ENCODE results near the gene ACHE.

Gene ACHE

GRCh38 chr7:100884736-100885439 lies 10.8 kb downstream of the ACHE start:
- DNase-seq (ENCODE audit: low read depth) = no peak

- no peak for DNase-seq (ENCODE audit: low read depth)
Observed at GRCh38 chr7:100882785-100883526, 12.7 kb downstream of the ACHE start.

GRCh38 chr7:100882201-100882600 lies 13.5 kb downstream of the ACHE start:
- DNase-seq (ENCODE audit: low read depth) = no peak

GRCh38 chr7:100881136-100881535 lies 14.6 kb downstream of the ACHE start:
- DNase-seq (ENCODE audit: low read depth) = no peak

- DNase-seq (ENCODE audit: low read depth) = no peak
Observed at GRCh38 chr7:100880645-100881044, 15.0 kb downstream of the ACHE start.

- no peak for DNase-seq (ENCODE audit: low read depth)
Observed at GRCh38 chr7:100879685-100880261, 15.9 kb downstream of the ACHE start.

- no peak for DNase-seq (ENCODE audit: low read depth)
Observed at GRCh38 chr7:100878685-100879084, 17.0 kb downstream of the ACHE start.

GRCh38 chr7:100878013-100878412 lies 17.7 kb downstream of the ACHE start:
- DNase-seq (ENCODE audit: low read depth) = no peak

- no peak for DNase-seq (ENCODE audit: low read depth)
Observed at GRCh38 chr7:100875356-100875751, 20.3 kb downstream of the ACHE start.

GRCh38 chr7:100874577-100875355 lies 20.9 kb downstream of the ACHE start, which contains the start of gene SRRT:
Gene SRRT, plus strand, starts transcription at chr7:100875103. Its CDS starts 488 bp downstream, at chr7:100875591.
- peak; percentile 97 for DNase-seq (ENCODE audit: low read depth)

- DNase-seq (ENCODE audit: low read depth) = no peak
Observed at GRCh38 chr7:100874300-100874576, 21.4 kb downstream of the ACHE start.

GRCh38 chr7:100873599-100874299 lies 21.9 kb downstream of the ACHE start:
- DNase-seq (ENCODE audit: low read depth) = no peak

GRCh38 chr7:100867776-100868485 lies 27.8 kb downstream of the ACHE start:
- DNase-seq (ENCODE audit: low read depth) = no peak

- no peak for DNase-seq (ENCODE audit: low read depth)
Observed at GRCh38 chr7:100867040-100867775, 28.5 kb downstream of the ACHE start, which contains the start of gene TRIP6. Gene TRIP6, plus strand, starts transcription at chr7:100867387. Its CDS starts 111 bp downstream, at chr7:100867498.

GRCh38 chr7:100866729-100867039 lies 29.0 kb downstream of the ACHE start:
- no peak for DNase-seq (ENCODE audit: low read depth)

- no peak for DNase-seq (ENCODE audit: low read depth)
Observed at GRCh38 chr7:100865938-100866728, 29.6 kb downstream of the ACHE start.

GRCh38 chr7:100865372-100865911 lies 30.2 kb downstream of the ACHE start:
- no peak for DNase-seq (ENCODE audit: low read depth)

GRCh38 chr7:100864263-100864845 lies 31.3 kb downstream of the ACHE start:
- DNase-seq (ENCODE audit: low read depth) = no peak

- no peak for DNase-seq (ENCODE audit: low read depth)
Observed at GRCh38 chr7:100863406-100863950, 32.2 kb downstream of the ACHE start.

Measured in stimulated activated CD8-positive, alpha-beta memory T cell treated with anti-CD3 and anti-CD28 coated beads, Interleukin-12 subunit alpha, Interleukin-12 subunit beta, amount 100 ng/mL, for 4 hours (primary cell).